ENCODE measurements around the gene PHOX2B.

PHOX2B gene

DNA sequence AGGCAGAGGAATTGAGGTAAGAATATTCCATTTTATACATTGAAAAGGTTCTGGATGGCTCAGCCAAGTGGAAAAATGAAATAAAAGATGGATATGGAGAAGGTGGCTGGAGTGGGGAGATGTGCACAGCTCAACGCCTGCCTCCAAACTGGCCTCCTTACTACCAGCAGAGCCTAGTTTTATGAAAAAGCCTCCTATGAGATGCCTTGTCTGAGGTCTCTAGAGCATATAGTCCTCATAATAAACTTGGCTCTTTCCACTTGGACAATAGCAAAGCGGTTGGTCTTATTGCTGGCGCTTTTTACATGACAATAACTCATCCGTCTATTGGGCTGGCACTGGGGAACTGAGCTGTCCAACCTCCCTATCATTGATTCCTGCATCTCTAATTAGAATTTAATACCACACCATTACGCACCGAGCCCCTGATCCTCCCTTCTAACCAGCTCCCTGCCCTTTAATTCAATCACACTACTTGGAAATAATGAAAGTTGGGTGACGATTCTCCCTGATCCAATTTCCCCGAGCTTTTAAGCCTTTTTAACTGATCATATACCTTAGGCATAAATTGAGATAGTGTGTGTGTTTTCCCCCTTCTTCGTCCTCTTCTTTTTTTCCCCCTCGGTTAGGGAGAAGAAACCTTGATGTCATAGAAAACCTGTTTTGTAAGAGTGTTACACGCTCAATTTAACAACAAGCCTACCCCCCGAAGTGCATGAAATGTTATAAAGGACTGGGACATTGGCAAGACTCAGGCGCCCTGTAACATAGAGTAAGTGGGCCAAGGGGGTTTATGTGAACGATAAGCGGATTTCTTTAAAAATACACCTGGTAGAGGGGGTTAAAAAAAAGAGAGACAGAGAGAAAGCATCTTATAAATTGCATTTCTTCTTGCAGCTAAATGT is at the start of gene PHOX2B:
Gene PHOX2B, minus strand, starts transcription at position 155 of the 905 bp plus-strand sequence. Its CDS starts 115 bp downstream, at position 40.
- DNase-seq = no peak

DNA sequence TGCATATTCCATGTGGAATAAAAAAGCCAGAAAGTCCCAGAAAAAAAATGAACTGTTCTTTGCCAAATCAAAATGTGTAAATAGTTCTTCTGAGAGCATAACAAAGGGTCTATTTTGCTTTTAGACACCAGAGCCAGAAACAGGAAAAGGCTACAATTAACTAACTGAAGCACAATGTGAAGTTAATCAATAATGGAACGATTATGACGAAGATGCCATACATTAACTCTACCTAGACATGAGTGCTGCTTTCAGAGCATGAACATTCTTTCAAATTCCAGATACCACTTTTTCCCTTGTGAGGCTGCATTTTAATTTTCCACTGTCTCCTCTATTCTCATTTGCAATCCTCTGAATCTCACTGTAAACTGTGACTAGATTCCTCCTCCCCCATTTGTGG is 48.7 kb upstream of the PHOX2B start:
- no peak for DNase-seq

DNA sequence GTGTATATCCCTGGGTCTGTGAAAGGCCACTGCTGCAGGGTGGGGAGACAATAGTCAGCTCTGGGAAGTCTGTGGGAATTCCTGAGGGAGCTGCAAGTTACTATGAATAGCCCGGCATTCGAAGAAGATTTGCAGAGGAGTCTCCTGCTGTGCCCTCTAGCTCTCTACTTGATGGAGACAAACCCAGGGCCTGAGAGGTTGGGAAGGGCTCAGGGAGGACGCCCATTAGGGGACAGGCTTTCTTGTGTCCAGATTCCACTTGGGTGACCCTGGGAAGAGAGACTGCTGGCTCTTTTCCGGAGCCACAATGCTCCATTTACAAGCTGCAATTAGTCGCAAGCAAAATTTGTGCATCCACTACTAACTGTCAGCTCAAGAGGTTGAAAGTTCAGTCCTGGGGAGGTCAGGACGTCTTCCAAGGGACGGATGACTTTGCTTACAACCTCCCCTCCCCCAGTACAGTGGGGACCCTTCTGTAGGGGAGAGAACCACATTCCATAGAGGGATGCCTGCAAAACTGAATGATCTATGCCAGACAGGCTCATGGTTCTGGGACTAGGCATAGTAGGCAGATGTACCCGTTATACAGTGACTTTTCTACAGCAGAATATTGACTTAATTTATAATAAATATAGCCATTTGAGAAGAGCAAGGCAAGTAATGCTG is 48.2 kb upstream of the PHOX2B start:
- no peak for DNase-seq

- no peak for DNase-seq
These were observed 47.4 kb upstream of the PHOX2B start for GRCh38 chr4:41795796-41796385.

- no peak for DNase-seq
These were observed 43.6 kb upstream of the PHOX2B start for GRCh38 chr4:41792166-41792565.

- no peak for DNase-seq
These were observed 43.0 kb upstream of the PHOX2B start for GRCh38 chr4:41791557-41791956.

GRCh38 chr4:41787931-41788330 is 39.4 kb upstream of the PHOX2B start:
- no peak for DNase-seq

- no peak for DNase-seq
These were observed 37.1 kb upstream of the PHOX2B start for GRCh38 chr4:41785665-41786064.

GRCh38 chr4:41784191-41784979 is 35.9 kb upstream of the PHOX2B start:
- DNase-seq = no peak

GRCh38 chr4:41776466-41776865 is 27.9 kb upstream of the PHOX2B start:
- no peak for DNase-seq

- no peak for DNase-seq
These were observed 15.2 kb upstream of the PHOX2B start for GRCh38 chr4:41763729-41764128.

- DNase-seq = no peak
These were observed 10.4 kb upstream of the PHOX2B start for GRCh38 chr4:41758884-41759283.

DNA sequence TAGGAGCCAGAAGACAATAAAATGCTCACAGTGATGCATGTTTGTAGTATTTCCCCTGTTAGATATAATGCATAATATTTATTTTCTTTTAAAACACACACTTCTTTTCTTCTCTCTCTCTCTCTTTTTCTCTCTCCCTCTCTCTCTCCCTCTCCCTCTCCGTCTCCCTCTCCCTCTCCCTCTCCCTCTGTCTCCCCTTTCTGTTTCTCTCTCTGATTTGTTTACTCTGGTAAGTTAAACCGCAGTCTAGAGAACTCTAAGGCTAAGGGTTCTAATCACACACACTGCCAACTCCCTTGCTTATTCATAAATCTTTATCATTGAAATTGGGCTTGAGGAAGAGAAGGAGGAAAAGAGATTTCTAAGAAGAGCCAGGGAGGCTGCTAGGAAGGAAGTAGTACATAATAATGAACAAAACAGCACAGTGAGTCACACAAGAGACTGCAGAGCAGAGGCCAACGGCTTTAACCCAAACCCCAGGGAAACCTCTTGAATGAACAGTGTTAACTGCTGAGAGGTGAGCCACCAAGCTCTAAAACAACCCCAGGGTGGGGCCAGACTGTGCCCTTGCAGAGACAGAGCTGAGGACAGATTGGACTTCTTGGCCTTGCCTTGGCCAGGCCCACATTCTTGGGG is 9.1 kb upstream of the PHOX2B start:
- DNase-seq = no peak

DNA sequence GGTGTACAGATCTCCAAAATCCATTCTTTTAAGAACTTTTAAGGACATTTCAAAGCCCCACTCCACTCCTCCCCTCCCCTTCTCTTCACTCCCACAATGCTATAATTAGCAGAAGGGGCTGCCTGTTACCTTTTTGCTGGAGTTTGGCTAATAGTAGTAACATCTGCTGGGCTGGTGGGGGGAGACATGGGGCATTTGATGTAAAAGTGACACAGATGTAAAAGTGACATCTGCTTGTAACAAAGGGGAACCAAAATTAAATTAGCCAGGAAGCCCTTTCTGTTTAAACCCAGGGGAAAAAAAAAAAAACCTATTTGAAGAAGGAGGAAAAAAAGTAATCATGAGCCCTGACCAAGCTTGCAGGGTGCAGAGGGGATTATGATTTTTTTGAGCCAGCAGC is 5.4 kb upstream of the PHOX2B start:
- no peak for DNase-seq

DNA sequence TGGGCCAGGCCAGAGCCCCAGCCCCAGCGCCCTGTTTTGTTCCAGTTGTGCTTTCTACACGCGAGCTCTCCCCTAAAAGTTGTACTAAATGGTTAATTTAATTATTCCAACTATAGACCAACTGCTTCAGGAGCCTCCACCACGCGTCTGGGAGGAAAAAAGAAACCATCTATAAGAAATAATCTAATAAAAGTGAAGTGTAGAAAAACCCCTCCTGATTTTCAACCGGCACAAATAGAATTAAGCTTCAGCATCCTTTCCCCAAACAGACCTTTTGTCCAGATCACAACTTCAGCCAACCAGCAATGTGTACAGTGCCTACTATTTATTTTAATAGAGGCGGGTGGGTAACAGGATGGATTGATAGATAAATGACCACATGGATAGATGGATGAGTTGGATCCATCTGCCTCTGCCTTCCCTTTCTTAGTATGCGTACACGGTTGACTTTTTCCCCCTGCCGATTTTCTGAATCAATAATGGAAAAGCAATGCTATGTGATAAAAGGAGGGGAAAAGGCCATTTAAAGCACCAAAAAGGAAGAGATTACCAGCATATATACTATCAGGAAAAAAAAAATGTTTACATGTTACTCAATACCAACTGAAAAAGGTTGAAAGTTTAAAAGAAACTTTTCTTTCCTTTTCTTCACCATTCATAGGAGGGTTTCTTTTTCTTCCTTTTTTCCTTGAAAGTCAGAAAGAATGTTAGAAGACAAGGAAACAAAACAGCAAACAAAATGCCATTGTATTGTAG is 3.7 kb upstream of the PHOX2B start:
- DNase-seq = no peak

DNA sequence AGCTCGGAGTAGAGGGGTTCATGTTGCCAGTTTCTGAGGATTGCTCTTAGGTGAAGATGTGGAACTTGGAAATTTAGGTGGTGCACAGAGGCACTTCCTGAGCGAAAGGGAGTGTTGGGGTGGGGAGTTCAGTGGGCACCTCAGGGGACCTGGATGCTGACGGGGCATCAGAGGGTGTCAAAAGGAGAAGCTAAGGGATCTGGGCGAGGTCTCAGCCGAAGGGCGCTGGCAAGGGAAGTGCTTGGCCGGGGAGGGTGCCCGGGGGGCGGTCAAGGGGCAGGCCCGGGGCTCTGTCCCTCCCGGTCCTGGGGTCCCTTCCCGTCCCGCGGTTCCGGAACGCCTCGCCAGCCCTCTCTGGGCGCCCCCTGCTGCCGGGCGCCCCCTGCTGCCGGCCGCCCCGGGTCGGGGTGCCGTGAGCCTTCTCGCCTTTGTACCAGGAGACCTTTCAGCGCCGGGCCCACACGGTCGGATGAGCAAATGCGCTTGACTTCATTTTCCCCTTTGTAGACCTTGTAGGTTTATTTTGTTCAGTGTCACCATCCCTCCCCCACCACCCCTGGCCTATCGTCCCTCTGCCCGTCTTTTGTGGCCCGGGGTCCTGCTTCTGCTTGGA is 3.0 kb upstream of the PHOX2B start:
- no peak for DNase-seq

- DNase-seq = no peak
These were observed 2.3 kb upstream of the PHOX2B start for GRCh38 chr4:41750626-41751448.

- no peak for DNase-seq
These were observed 1.6 kb upstream of the PHOX2B start for GRCh38 chr4:41750121-41750625.

- DNase-seq = no peak
These were observed 1.1 kb upstream of the PHOX2B start for GRCh38 chr4:41749631-41750039.

DNA sequence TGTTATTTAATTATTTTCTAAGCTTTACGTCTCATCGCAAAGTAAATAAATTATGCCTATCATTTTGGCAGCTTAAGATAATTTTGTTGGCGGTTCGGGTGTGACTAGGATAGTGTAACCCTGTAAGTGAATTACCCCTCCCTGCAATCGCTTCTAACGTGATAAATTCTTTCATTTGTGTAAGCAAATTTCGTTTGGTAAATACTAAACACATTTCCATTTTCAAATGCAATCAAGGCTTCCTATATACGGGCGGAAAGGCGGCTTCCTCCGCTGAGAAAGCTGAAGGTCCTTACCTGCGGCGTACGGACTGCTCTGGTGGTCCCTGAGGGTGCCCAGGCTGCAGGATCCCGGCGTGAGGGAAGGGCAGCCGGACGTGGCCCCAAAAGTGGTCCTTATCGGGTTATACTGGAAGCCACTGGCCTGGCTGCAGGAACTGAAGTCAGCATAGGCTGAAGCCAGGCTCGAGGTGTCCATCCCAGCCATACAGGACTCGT is 403 bp downstream of the PHOX2B start:
- DNase-seq = no peak

Measured in activated CD4-positive, alpha-beta T cell treated with anti-CD3 and anti-CD28 coated beads for 1 hour (primary cell).